ENCODE data around the gene DOCK4. TPM values are rescaled to one million over a fixed set of nuclear protein-coding genes. Genes with fewer than 3 reads are reported as not detected.

Gene DOCK4
- total RNA-seq, 1 donor from 2014 or later = 51.2 TPM

DNA sequence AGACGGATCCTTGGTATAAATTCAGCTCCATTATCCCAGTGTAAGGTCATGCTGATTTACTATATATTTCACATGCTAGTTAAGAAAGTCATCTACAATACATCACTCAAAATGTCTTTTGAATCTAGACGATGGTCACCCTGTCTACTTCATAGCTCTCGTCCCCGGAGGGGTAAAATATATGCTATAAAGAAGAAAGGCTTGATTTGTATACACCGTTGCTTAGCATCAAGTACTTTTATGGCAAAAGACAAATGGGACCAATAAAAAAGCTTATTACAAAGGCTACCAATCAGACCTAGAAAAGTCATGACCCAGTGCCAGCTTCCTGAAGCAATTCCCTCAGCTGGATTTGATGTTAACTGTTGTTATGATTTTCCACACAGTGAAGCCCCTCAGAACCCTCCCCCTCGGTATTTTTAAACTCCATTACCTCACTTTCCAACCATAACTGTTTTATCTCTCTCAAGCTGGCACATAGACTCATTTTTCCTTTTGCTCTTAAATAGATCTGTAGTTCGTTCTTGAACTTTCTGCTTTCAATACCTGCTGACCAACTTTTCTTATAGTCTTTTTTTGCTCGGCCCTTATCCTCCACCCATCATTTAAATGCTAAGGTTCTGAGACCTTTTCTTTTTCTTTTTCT is 104.9 kb downstream of the DOCK4 start:
- no peak for ATAC-seq
- intact Hi-C loops (cut with DNase I) = no loop called here
- DNase-seq (ENCODE audit: low spot score) = no peak

- DNase-seq (ENCODE audit: low spot score) (no peak), ATAC-seq (no peak)
- intact Hi-C loops (cut with DNase I) = no loop called here
Observed at GRCh38 chr7:112097524-112097923, 108.7 kb downstream of the DOCK4 start.

DNA sequence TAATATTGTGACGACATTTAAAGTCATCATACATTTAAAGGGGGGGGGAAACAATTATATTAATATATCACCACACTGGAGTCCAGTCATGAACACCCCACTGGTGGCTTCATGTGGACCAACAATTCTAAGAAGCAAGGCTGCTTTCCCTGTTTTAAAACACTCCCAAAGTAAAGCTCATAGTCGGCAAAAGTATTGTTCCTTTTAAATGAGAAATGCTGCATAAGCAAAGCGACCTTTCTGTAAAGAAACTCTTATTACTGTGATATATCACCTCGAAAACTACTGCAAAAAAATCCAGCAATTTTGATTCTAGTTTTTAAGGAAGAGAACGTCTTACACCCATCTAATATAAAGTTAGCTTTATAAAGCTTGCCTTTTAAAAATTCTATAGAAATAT is 112.8 kb downstream of the DOCK4 start:
- ATAC-seq (no peak), DNase-seq (ENCODE audit: low spot score) (no peak)
- intact Hi-C loops (cut with DNase I) = no loop called here

GRCh38 chr7:112092709-112093395 is 113.3 kb downstream of the DOCK4 start:
- ATAC-seq (no peak), DNase-seq (ENCODE audit: low spot score) (no peak)
- intact Hi-C loops (cut with DNase I) = no loop called here

DNA sequence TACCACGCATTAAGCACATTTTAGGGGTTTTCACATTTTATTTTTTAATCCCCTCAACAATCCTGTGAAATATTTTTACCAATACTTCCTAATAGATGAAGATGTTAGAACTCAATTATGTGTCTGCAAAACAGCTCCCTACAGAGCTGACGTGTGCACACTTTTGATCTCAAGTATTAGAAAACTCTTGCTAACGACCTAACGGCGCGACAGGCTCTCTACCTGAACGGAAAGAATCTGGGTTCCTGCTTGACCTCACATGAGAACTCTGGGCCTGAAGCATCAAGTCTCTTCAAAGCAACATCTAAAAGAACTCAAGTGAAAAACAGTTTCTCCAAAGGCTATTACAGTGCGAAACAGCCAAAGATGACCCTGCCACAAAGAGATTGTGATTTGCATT is 113.9 kb downstream of the DOCK4 start:
- intact Hi-C loops (cut with DNase I) = no loop called here
- no peak for ATAC-seq
- DNase-seq (ENCODE audit: low spot score) = no peak

DNA sequence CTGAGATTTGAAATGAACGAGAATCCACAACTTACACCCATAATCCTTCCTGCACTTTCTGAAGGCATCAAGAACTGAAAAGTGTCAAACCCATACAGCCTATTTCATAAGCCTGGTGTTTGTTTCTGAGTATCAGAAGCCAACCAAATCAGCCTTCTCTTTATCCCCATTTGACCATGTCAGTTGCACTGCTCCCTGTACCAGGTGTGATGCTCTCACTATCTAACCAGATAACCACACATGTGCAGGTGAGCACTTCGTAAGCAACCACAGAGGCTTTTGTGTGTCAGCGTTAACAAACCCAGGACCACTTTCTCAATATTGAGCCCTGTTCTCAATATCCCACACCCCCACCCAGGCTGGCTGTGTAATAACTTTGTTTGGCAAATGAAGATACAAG is 114.4 kb downstream of the DOCK4 start:
- DNase-seq (ENCODE audit: low spot score) = no peak
- intact Hi-C loops (cut with DNase I) = no loop called here
- ATAC-seq = no peak

DNA sequence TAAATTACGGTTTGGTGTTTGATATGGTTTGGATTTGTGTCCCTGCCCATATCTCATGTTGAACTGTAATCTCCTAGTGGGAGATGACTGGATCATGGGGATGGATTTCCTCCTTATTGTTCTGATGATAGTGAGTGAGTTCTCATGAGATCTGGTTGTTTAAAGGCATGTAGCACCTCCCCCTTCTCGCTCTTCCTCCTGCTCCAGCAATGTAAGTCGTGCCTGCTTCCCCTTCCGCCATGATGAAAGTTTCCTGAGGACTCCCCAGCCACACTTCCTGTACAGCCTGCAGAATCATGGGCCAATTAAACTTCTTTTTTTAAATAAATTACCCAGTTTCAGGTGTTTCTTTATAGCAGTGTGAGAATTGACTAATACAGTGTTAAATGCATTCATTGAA is 116.6 kb downstream of the DOCK4 start:
- intact Hi-C loops (cut with DNase I) = no loop called here
- no peak for ATAC-seq
- DNase-seq (ENCODE audit: low spot score) = no peak

- no peak for ATAC-seq
- intact Hi-C loops (cut with DNase I) = no loop called here
- DNase-seq (ENCODE audit: low spot score) = no peak
Observed at GRCh38 chr7:112088484-112089016, 117.6 kb downstream of the DOCK4 start.

- DNase-seq (ENCODE audit: low spot score) (no peak), ATAC-seq (no peak)
Observed at GRCh38 chr7:112086496-112087254, 119.5 kb downstream of the DOCK4 start.

DNA sequence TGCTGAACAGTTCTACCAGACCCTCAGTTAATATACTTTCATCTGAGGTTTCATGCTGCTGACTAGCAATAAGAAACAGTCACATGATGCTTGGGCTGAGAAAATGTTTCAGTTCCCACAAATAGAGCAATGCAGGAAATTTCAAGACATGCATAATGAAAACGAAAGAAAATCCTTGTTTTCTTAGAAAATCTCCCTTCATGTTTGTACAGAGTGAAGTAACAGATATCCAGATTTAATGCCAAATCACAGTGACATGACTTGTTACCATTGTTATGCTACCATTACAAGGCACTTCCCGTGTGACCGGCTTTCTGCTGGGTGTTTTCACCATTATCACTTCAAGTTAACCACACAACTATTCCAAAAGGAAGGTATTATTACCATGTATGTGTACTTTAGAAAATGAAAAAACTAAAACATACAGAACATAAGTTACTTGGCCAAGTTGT is 121.7 kb downstream of the DOCK4 start:
- DNase-seq (ENCODE audit: low spot score) (no peak), ATAC-seq (peak; percentile 60)
- intact Hi-C loops (cut with DNase I) = no loop called here

More at GRCh38 chr7:112086496-112087254, 119.5 kb downstream of the DOCK4 start:
- intact Hi-C loops (cut with DNase I) = no loop called here

DNA sequence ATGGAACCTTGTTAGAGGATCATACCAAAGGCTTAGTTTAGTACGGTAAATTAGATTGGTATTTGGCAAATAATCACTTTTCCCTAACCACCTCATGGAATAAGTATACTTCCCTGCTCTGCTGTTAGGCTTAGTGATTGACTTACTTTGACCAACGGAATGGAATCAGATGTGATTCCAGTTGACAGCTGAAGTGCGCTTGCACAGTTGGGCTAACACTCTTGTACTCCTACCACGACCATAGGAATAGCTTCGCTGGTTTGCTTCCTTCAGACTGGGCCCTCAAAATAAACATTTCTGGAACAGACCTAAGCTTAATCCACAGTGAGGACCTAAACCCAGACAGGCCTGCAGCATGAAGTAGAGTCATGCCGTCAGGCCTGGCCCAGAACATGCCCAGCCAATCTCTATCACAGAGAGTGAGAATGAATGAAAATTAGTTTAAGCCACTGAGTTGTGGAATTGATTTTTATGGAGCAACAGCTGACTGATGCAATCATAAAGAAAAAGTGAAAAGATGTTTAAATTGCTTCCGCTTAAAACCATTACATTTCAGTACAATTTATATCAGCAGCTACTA is 122.3 kb downstream of the DOCK4 start:
- DNase-seq (ENCODE audit: low spot score) = no peak
- intact Hi-C loops (cut with DNase I) = no loop called here
- ATAC-seq = no peak

DNA sequence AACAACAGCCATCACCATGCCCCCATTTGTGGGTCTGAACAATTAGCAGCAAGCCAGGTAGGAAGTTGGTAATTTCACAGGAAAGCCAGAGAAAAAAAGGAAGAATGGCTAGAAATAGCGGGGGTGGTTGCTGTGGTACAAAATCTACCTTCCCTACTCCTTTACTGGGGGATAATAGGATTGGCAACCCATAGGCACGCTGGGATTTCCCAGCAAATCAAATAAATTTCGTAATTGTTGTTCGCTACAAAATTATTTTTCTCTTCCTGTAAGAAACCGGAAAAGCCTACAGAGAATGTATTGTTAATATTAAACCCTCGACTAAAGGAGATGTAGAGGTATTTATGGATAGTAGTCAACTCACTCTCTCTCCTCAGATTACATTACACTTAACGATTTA is 123.9 kb downstream of the DOCK4 start:
- no peak for ATAC-seq
- intact Hi-C loops (cut with DNase I) = no loop called here
- no peak for DNase-seq (ENCODE audit: low spot score)

- intact Hi-C loops (cut with DNase I) = no loop called here
- DNase-seq (ENCODE audit: low spot score) (no peak), ATAC-seq (peak; percentile 49)
Observed at GRCh38 chr7:112081778-112082177, 124.4 kb downstream of the DOCK4 start.

DNA sequence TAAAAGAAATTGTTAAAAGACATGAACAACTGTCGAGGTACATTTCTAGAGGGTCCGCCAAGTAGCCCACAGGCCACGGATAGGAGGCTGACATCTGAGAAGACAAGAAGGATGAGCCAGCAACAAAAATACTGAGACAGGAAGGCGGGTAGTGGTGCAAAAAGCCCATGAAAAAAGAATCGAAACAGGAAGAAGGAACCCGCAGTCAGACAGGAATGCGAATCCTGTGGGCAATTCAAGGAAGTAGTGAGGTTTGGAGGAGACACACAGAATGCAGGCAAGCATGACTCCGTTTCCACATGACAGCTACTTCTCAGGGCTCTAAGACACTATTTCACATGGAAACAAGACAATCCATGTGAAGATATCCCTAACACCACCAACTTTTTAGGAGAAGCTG is 125.2 kb downstream of the DOCK4 start:
- ATAC-seq = peak; percentile 68
- DNase-seq (ENCODE audit: low spot score) = no peak
- intact Hi-C loops (cut with DNase I) = no loop called here

DNA sequence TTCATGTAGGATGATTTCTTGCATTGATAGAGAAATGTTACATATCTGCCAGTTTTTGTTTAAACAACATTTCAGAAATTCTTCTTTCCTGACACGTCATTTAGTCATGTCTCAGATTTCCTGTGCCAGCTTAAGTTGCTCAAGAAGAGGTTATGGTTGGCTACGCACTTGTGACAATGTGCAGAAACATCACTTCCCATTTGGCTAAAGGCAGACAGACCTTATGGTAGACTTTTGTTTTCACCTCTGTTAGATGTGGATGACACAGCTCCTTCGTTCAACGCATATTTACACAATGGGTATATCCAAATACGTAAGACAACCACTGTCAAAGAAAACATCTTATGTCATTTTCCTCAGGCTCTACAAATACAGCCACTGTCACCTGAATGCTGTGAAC is 125.8 kb downstream of the DOCK4 start:
- ATAC-seq = peak; percentile 82
- no peak for DNase-seq (ENCODE audit: low spot score)
- intact Hi-C loops (cut with DNase I) = no loop called here

DNA sequence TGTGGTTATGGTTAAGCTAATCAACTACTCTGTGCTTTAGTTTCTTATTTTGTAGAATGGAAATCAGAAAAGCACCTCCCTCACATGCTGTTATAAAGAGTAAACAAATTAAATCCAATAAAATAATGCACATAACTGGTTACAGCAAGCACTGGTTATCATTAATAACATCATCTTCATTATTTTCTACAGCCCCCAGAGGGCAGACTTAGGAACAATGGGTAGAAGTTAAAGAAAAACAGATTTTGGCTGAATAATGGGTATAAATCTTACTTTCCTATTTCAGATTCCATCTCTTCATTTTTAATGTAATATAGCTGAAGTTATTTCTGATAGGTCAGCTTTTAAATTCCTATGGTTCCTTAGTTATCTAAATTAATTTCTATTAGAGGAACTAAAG is 126.5 kb downstream of the DOCK4 start:
- ATAC-seq (no peak), DNase-seq (ENCODE audit: low spot score) (no peak)
- intact Hi-C loops (cut with DNase I) = no loop called here

GRCh38 chr7:112079122-112079521 is 127.1 kb downstream of the DOCK4 start:
- ATAC-seq = no peak

DNA sequence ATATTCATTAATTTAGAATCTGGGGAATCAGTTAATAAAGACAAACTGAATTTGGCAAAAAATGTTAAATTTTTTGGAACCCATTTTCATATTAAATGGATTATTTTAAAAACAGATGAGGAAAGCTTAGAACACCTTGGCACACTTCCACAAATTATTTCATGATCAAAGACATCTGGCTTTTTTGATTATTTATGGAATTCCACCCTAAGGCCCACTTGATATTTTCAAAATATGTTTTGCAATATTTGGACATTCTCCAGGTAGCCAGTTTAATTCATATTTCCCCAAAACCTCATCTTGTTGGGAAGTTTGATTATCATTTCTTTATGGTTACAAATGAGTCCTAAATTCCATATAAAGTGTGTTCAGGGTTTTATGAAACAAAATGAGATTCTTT is 129.9 kb downstream of the DOCK4 start:
- no peak for DNase-seq (ENCODE audit: low spot score)
- intact Hi-C loops (cut with DNase I) = no loop called here
- ATAC-seq = no peak

More at GRCh38 chr7:112079122-112079521, 127.1 kb downstream of the DOCK4 start:
- intact Hi-C loops (cut with DNase I) = no loop called here
- DNase-seq (ENCODE audit: low spot score) = no peak

- ATAC-seq = no peak
- intact Hi-C loops (cut with DNase I) = no loop called here
- no peak for DNase-seq (ENCODE audit: low spot score)
Observed at GRCh38 chr7:112074464-112074863, 131.7 kb downstream of the DOCK4 start.

DNA sequence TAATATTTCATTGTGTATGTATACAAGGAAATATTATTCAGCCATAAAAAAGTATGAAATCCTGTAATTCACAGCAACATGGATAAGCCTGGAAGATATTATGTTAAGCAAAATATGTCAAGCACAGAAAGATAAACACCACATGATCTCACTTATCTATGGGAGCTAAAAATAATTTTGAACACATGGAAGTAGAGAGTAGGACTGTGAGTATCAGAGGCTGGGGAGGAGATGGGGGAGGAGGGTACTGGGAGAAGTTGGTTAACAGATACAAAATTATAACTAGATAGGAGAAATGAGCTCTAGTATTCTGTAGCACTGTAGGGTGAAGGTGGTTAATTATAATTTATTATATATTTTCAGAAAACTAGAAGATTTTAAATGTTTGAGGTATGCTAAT is 132.7 kb downstream of the DOCK4 start:
- DNase-seq (ENCODE audit: low spot score) (no peak), ATAC-seq (no peak)
- intact Hi-C loops (cut with DNase I) = no loop called here

Data from sciatic nerve (tissue), 2 donors.